ENCODE data around the gene COG7. TPM values are rescaled to one million over a fixed set of nuclear protein-coding genes. Genes with fewer than 3 reads are reported as not detected.

Gene COG7
- total RNA-seq, 1 donor from 2014 or later = 42.1 TPM

GRCh38 chr16:23494188-23494587, 41.2 kb upstream of the COG7 start:
- DNase-seq (ENCODE audit: low spot score in 2 of 2, unreplicated experiment in 2 of 2) = no peak
- Mint-ChIP-seq H3K4me1 (peaks cover 14% of the 10 kb centered on the region), H3K9me3 (no peaks in the 10 kb centered on the region), H3K27ac (no peak overlapping the region), H3K4me3 (no peak overlapping the region), H3K36me3 (peaks cover 27% of the 10 kb centered on the region), H3K27me3 (ENCODE audit: low read depth) (no peaks in the 10 kb centered on the region)
- no peak for TF ChIP-seq CTCF (IDR thresholded peaks at IDR 0.05; ENCODE audit: unreplicated experiment)

- Mint-ChIP-seq H3K4me1 (peaks cover 3% of the 10 kb centered on the region), H3K36me3 (peaks cover 27% of the 10 kb centered on the region), H3K27me3 (ENCODE audit: low read depth) (no peaks in the 10 kb centered on the region), H3K9me3 (no peaks in the 10 kb centered on the region), H3K4me3 (no peak overlapping the region), H3K27ac (peak overlapping the region; percentile 75)
- no peak for DNase-seq (ENCODE audit: low spot score in 2 of 2, unreplicated experiment in 2 of 2)
- no peak for TF ChIP-seq CTCF (IDR thresholded peaks at IDR 0.05; ENCODE audit: unreplicated experiment)
Observed at GRCh38 chr16:23491490-23492391, 38.8 kb upstream of the COG7 start.

- Mint-ChIP-seq H3K27me3 (ENCODE audit: low read depth) (no peaks in the 10 kb centered on the region), H3K27ac (no peak overlapping the region), H3K9me3 (no peaks in the 10 kb centered on the region), H3K4me1 (no peaks in the 10 kb centered on the region), H3K4me3 (no peak overlapping the region), H3K36me3 (peaks cover 50% of the 10 kb centered on the region)
- no peak for DNase-seq (ENCODE audit: low spot score in 2 of 2, unreplicated experiment in 2 of 2)
- no peak for TF ChIP-seq CTCF (IDR thresholded peaks at IDR 0.05; ENCODE audit: unreplicated experiment)
Observed at GRCh38 chr16:23486480-23486879, 33.5 kb upstream of the COG7 start.

GRCh38 chr16:23485841-23486240, 32.9 kb upstream of the COG7 start:
- no peaks in the 10 kb centered on the region for H3K27me3 Mint-ChIP-seq (ENCODE audit: low read depth)
- peaks cover 47% of the 10 kb centered on the region for H3K36me3 Mint-ChIP-seq
- H3K9me3 Mint-ChIP-seq = no peaks in the 10 kb centered on the region
- H3K4me1 Mint-ChIP-seq = no peaks in the 10 kb centered on the region
- TF ChIP-seq CTCF (IDR thresholded peaks at IDR 0.05; ENCODE audit: unreplicated experiment) = no peak
- H3K27ac Mint-ChIP-seq = no peak overlapping the region
- no peak overlapping the region for H3K4me3 Mint-ChIP-seq
- no peak for DNase-seq (ENCODE audit: low spot score in 2 of 2, unreplicated experiment in 2 of 2)

GRCh38 chr16:23485257-23485614, 32.2 kb upstream of the COG7 start:
- no peaks in the 10 kb centered on the region for H3K9me3 Mint-ChIP-seq
- peaks cover 46% of the 10 kb centered on the region for H3K36me3 Mint-ChIP-seq
- no peaks in the 10 kb centered on the region for H3K4me1 Mint-ChIP-seq

More at GRCh38 chr16:23485257-23485614, 32.2 kb upstream of the COG7 start:
- H3K4me3 Mint-ChIP-seq = no peak overlapping the region
- H3K27ac Mint-ChIP-seq = no peak overlapping the region
- TF ChIP-seq CTCF (IDR thresholded peaks at IDR 0.05; ENCODE audit: unreplicated experiment) = no peak
- no peak for DNase-seq (ENCODE audit: low spot score in 2 of 2, unreplicated experiment in 2 of 2)
- no peaks in the 10 kb centered on the region for H3K27me3 Mint-ChIP-seq (ENCODE audit: low read depth)
